H9 (cell line): ENCODE measurements around the gene NDC1. TPM values are rescaled to one million over a fixed set of nuclear protein-coding genes. Genes with fewer than 3 reads are reported as not detected.

ENCODE experiments used
- DNase-seq: peaks from one replicate; pipeline ENCODE4 v3.0.0-alpha.2; 2017
- H2AFZ ChIP-seq: one replicate; pipeline ENCODE4 v1.6.1; 2013; ENCODE audit warnings: mild to moderate bottlenecking, low read length, control low read depth, moderate library complexity
- H2AK5ac ChIP-seq: 2 replicates; pipeline ENCODE4 v1.6.1; 2013; ENCODE audit warnings: low read length, control low read depth, mixed read lengths; ENCODE audit not compliant: insufficient read length
- H2BK120ac ChIP-seq: one replicate; pipeline ENCODE4 v1.6.1; 2013; ENCODE audit warnings: low read depth, mild to moderate bottlenecking, low read length, control low read depth, inconsistent platforms; ENCODE audit not compliant: poor library complexity, severe bottlenecking
- H2BK12ac ChIP-seq: 2 replicates; pipeline ENCODE4 v1.6.1; 2013; ENCODE audit warnings: low read length, control low read depth, mixed read lengths, low read depth; ENCODE audit not compliant: insufficient read length
- H2BK15ac ChIP-seq: 2 replicates; pipeline ENCODE4 v1.6.1; 2013; ENCODE audit warnings: low read depth, low read length, control low read depth
- H2BK20ac ChIP-seq: one replicate; pipeline ENCODE4 v1.6.1; 2013; ENCODE audit warnings: low read depth, mild to moderate bottlenecking, low read length, control low read depth, inconsistent platforms; ENCODE audit not compliant: poor library complexity, severe bottlenecking
- H2BK5ac ChIP-seq: 2 replicates; pipeline ENCODE4 v1.6.1; 2013; ENCODE audit warnings: low read length, control low read depth, mixed read lengths; ENCODE audit not compliant: insufficient read length
- H3K14ac ChIP-seq: 2 replicates; pipeline ENCODE4 v1.6.1; 2013; ENCODE audit warnings: low read length, control low read depth; ENCODE audit not compliant: insufficient read depth
- H3K18ac ChIP-seq: 2 replicates; pipeline ENCODE4 v1.6.1; 2013; ENCODE audit warnings: low read depth, mild to moderate bottlenecking, mixed read lengths, low read length, control low read depth; ENCODE audit not compliant: insufficient read length
- H3K23ac ChIP-seq: 2 replicates; pipeline ENCODE4 v1.6.1; 2013; ENCODE audit warnings: low read length, control low read depth, mixed read lengths, low read depth; ENCODE audit not compliant: insufficient read length
- H3K23me2 ChIP-seq: 2 replicates; pipeline ENCODE4 v1.6.1; 2013; ENCODE audit warnings: low read depth, mild to moderate bottlenecking, mixed read lengths, low read length, control low read depth; ENCODE audit not compliant: insufficient read length, poor library complexity, severe bottlenecking
- H3K27ac ChIP-seq: 2 replicates; pipeline ENCODE4 v1.5.1; 2013; ENCODE audit warnings: low read length, control low read depth, mixed read lengths, low read depth; ENCODE audit not compliant: insufficient read length
- H3K27me3 ChIP-seq: 2 replicates; pipeline ENCODE4 v1.6.1; 2013; ENCODE audit warnings: low read length, control low read depth, inconsistent platforms; ENCODE audit not compliant: insufficient read depth
- H3K4ac ChIP-seq: 2 replicates; pipeline ENCODE4 v1.6.1; 2013; ENCODE audit warnings: low read depth, mild to moderate bottlenecking, control low read depth, inconsistent platforms, low read length, moderate library complexity
- H3K4me1 ChIP-seq: 2 replicates; pipeline ENCODE4 v1.6.1; 2013; ENCODE audit warnings: low read length, control low read depth, inconsistent platforms; ENCODE audit not compliant: insufficient read depth
- H3K4me2 ChIP-seq: 2 replicates; pipeline ENCODE4 v1.6.1; 2013; ENCODE audit warnings: low read length, control low read depth, mixed read lengths; ENCODE audit not compliant: insufficient read length, insufficient read depth
- H3K56ac ChIP-seq: 2 replicates; pipeline ENCODE4 v1.6.1; 2013; ENCODE audit warnings: low read depth, mild to moderate bottlenecking, mixed read lengths, low read length, control low read depth; ENCODE audit not compliant: insufficient read length
- H3K79me1 ChIP-seq: 2 replicates; pipeline ENCODE4 v1.6.1; 2013; ENCODE audit warnings: low read depth, mild to moderate bottlenecking, moderate library complexity, low read length, control low read depth, inconsistent platforms; ENCODE audit not compliant: insufficient read depth, poor library complexity, severe bottlenecking
- H3K79me2 ChIP-seq: 2 replicates; pipeline ENCODE4 v1.6.1; 2013; ENCODE audit warnings: low read length, control low read depth, inconsistent platforms; ENCODE audit not compliant: insufficient read depth
- H3K9ac ChIP-seq: 2 replicates; pipeline ENCODE4 v1.6.1; 2013; ENCODE audit warnings: low read length, control low read depth, mixed read lengths; ENCODE audit not compliant: insufficient read length; ENCODE audit errors: extremely low read depth
- H3K9me3 ChIP-seq: one replicate; pipeline ENCODE4 v1.6.1; 2013; ENCODE audit warnings: low read depth, low read length, inconsistent platforms; ENCODE audit not compliant: control insufficient read depth
- H3T11ph ChIP-seq: one replicate; pipeline ENCODE4 v1.6.1; 2013; ENCODE audit warnings: mild to moderate bottlenecking, low read length, control low read depth, inconsistent platforms
- H4K20me1 ChIP-seq: one replicate; pipeline ENCODE4 v1.6.1; 2013; ENCODE audit not compliant: control insufficient read depth, insufficient read length, insufficient read depth
- H4K5ac ChIP-seq: 2 replicates; pipeline ENCODE4 v1.6.1; 2013; ENCODE audit warnings: low read depth, mild to moderate bottlenecking, mixed read lengths, low read length, control low read depth; ENCODE audit not compliant: insufficient read length
- H4K8ac ChIP-seq: replicated peaks from 2 replicates; pipeline ENCODE4 v1.6.1; 2013; ENCODE audit warnings: low read length, control low read depth, mixed read lengths, low read depth; ENCODE audit not compliant: insufficient read length
- H4K91ac ChIP-seq: 2 replicates; pipeline ENCODE4 v1.6.1; 2013; ENCODE audit warnings: low read depth, mild to moderate bottlenecking, moderate library complexity, mixed read lengths, low read length, control low read depth; ENCODE audit not compliant: insufficient read length
- H3K27ac Mint-ChIP-seq, 3 experiments: 2 replicates in 2 of 3; 3 replicates in 1 of 3; pipeline ENCODE4 v1.8.0; 2020 to 2021; ENCODE audit warnings: mixed read lengths in 3 of 3, mild to moderate bottlenecking in 1 of 3, moderate library complexity in 1 of 3
- H3K27me3 Mint-ChIP-seq: 2 replicates; pipeline ENCODE4 v1.8.0; 2021; ENCODE audit warnings: low read depth, mild to moderate bottlenecking, moderate library complexity, mixed read lengths
- H3K36me3 Mint-ChIP-seq, 3 experiments: 2 replicates in 2 of 3; 3 replicates in 1 of 3; pipeline ENCODE4 v1.8.0; 2020 to 2021; ENCODE audit warnings: low read depth in 3 of 3, mixed read lengths in 3 of 3; ENCODE audit not compliant: insufficient read depth in 1 of 3
- H3K4me1 Mint-ChIP-seq, 2 experiments: 2 replicates each; pipeline ENCODE4 v1.8.0; 2020; ENCODE audit warnings: mixed read lengths in 2 of 2
- H3K4me3 Mint-ChIP-seq, 2 experiments: 2 replicates in 1 of 2; 3 replicates in 1 of 2; pipeline ENCODE4 v1.8.0; 2020 to 2021; ENCODE audit warnings: mild to moderate bottlenecking in 2 of 2, mixed read lengths in 2 of 2, moderate library complexity in 1 of 2
- H3K9me3 Mint-ChIP-seq, 2 experiments: 2 replicates in 1 of 2; 3 replicates in 1 of 2; pipeline ENCODE4 v1.8.0; 2020; ENCODE audit warnings: mild to moderate bottlenecking in 2 of 2, mixed read lengths in 2 of 2, moderate library complexity in 1 of 2
- CTCF ChIP-seq: fragments of 200-600 bp; sonication (generic); conservative IDR thresholded peaks from 3 replicates; pipeline ENCODE4 v1.8.0; 2021; ENCODE audit warnings: antibody characterized with exemption, mild to moderate bottlenecking
- WGBS: extraction: QIAGEN DNeasy Blood & Tissue Kit; methylation state at CpG from one replicate; pipeline ENCODE4 v1.1.7; 2013; ENCODE audit warnings: missing lambda C conversion rate, low lambda C conversion rate, mixed read lengths; ENCODE audit not compliant: insufficient read length; ENCODE audit errors: extremely low coverage; 5-methylcytosine and 5-hydroxymethylcytosine counted together
- total RNA-seq: library from RNA; stranded (reverse); gene quantifications from 2 replicates; pipeline ENCODE4 v1.2.1, GENCODE V29; 2021

The NDC1 gene
- total RNA-seq, 1 experiment from 2014 or later = 49.3 TPM

GRCh38 chr1:53728196-53728595 lies 109.9 kb downstream of the NDC1 start:
- H3K14ac ChIP-seq = no peak overlapping the region
- H3K4ac ChIP-seq = no peak overlapping the region
- Mint-ChIP-seq H3K9me3 (no peaks in the 10 kb centered on the region), H3K4me1 (peaks cover 7 to 14% of the 10 kb centered on the region in 2 experiments), H3K27ac (no peak overlapping the region; a peak in 1 of 7 replicates), H3K4me3 (no peak overlapping the region), H3K36me3 (no peaks in the 10 kb centered on the region), H3K27me3 (peaks cover 26% of the 10 kb centered on the region)
- no peak overlapping the region for H4K5ac ChIP-seq
- H3K27me3 ChIP-seq = no peaks in the 10 kb centered on the region; the same call in 1 of the 2 replicates
- H3K4me1 ChIP-seq = 0 out of 2 replicates have a peak, but pooled peaks cover 2% of the 10 kb centered on the region
- H2AFZ ChIP-seq = no peak overlapping the region
- no peak overlapping the region for H3K56ac ChIP-seq
- DNase-seq = no peak
- H3K9me3 ChIP-seq = no peaks in the 10 kb centered on the region
- no peak overlapping the region for H3K18ac ChIP-seq
- no peak overlapping the region for H2AK5ac ChIP-seq
- no peak overlapping the region for H2BK20ac ChIP-seq
- no peak overlapping the region for H2BK120ac ChIP-seq
- no peak for TF ChIP-seq CTCF
- no peaks in the 10 kb centered on the region for H3K79me1 ChIP-seq
- H2BK5ac ChIP-seq = no peak overlapping the region
- no peak overlapping the region for H3K27ac ChIP-seq
- H3K79me2 ChIP-seq = no peaks in the 10 kb centered on the region
- H4K8ac ChIP-seq = no peak overlapping the region
- H4K91ac ChIP-seq = no peak overlapping the region
- H2BK15ac ChIP-seq = no peak overlapping the region
- no peaks in the 10 kb centered on the region for H3K23me2 ChIP-seq
- no peak overlapping the region for H3K4me2 ChIP-seq
- no peaks in the 10 kb centered on the region for H4K20me1 ChIP-seq
- no CpG with 5 or more reads among the region's 1 CpG for WGBS
- H3T11ph ChIP-seq = no peak overlapping the region
- H3K9ac ChIP-seq = no peak overlapping the region
- no peak overlapping the region for H3K23ac ChIP-seq
- no peak overlapping the region for H2BK12ac ChIP-seq
